ENCODE results near the gene PABPC3.

The PABPC3 gene

GRCh38 chr13:25069911-25070310, 26.0 kb upstream of the PABPC3 start:
- H3K27me3 ChIP-seq (ENCODE audit: control insufficient read depth, insufficient read depth, low read length), result peaks cover 4% of the 10 kb centered on the region
- H3K4me1 ChIP-seq (ENCODE audit: control insufficient read depth, insufficient read depth, low read length), result no peaks in the 10 kb centered on the region
- no peaks in the 10 kb centered on the region for H3K9me3 ChIP-seq (ENCODE audit: control insufficient read depth, low read length)
- no peak overlapping the region for H3K4me3 ChIP-seq (ENCODE audit: low read length)
- H3K36me3 ChIP-seq (ENCODE audit: control insufficient read depth, insufficient read depth, low read length), result no peaks in the 10 kb centered on the region
- H3K9ac ChIP-seq (ENCODE audit: low read length), result no peak overlapping the region

GRCh38 chr13:25080773-25081172, 15.2 kb upstream of the PABPC3 start:
- Histone ChIP-seq H3K4me3 (ENCODE audit: low read length) (no peak overlapping the region), H3K9ac (ENCODE audit: low read length) (no peak overlapping the region), H3K9me3 (ENCODE audit: control insufficient read depth, low read length) (no peaks in the 10 kb centered on the region), H3K27me3 (ENCODE audit: control insufficient read depth, insufficient read depth, low read length) (no peaks in the 10 kb centered on the region), H3K36me3 (ENCODE audit: control insufficient read depth, insufficient read depth, low read length) (no peaks in the 10 kb centered on the region), H3K4me1 (ENCODE audit: control insufficient read depth, insufficient read depth, low read length) (no peaks in the 10 kb centered on the region)

GRCh38 chr13:25084096-25084495, 11.8 kb upstream of the PABPC3 start:
- Histone ChIP-seq H3K27me3 (ENCODE audit: control insufficient read depth, insufficient read depth, low read length) (peaks cover 6% of the 10 kb centered on the region), H3K4me3 (ENCODE audit: low read length) (no peak overlapping the region)

GRCh38 chr13:25085125-25085742, 10.7 kb upstream of the PABPC3 start:
- Histone ChIP-seq H3K36me3 (ENCODE audit: control insufficient read depth, insufficient read depth, low read length) (no peaks in the 10 kb centered on the region), H3K27me3 (ENCODE audit: control insufficient read depth, insufficient read depth, low read length) (peaks cover 8% of the 10 kb centered on the region), H3K9me3 (ENCODE audit: control insufficient read depth, low read length) (no peaks in the 10 kb centered on the region), H3K4me3 (ENCODE audit: low read length) (no peak overlapping the region), H3K4me1 (ENCODE audit: control insufficient read depth, insufficient read depth, low read length) (no peaks in the 10 kb centered on the region), H3K9ac (ENCODE audit: low read length) (no peak overlapping the region)

More at GRCh38 chr13:25084096-25084495, 11.8 kb upstream of the PABPC3 start:
- Histone ChIP-seq H3K4me1 (ENCODE audit: control insufficient read depth, insufficient read depth, low read length) (no peaks in the 10 kb centered on the region), H3K9me3 (ENCODE audit: control insufficient read depth, low read length) (no peaks in the 10 kb centered on the region), H3K9ac (ENCODE audit: low read length) (no peak overlapping the region), H3K36me3 (ENCODE audit: control insufficient read depth, insufficient read depth, low read length) (no peaks in the 10 kb centered on the region)

GRCh38 chr13:25088562-25089221, 7.2 kb upstream of the PABPC3 start:
- Histone ChIP-seq H3K4me1 (ENCODE audit: control insufficient read depth, insufficient read depth, low read length) (no peaks in the 10 kb centered on the region), H3K9me3 (ENCODE audit: control insufficient read depth, low read length) (no peaks in the 10 kb centered on the region), H3K36me3 (ENCODE audit: control insufficient read depth, insufficient read depth, low read length) (no peaks in the 10 kb centered on the region), H3K9ac (ENCODE audit: low read length) (no peak overlapping the region), H3K27me3 (ENCODE audit: control insufficient read depth, insufficient read depth, low read length) (peaks cover 8% of the 10 kb centered on the region), H3K4me3 (ENCODE audit: low read length) (no peak overlapping the region)

- Histone ChIP-seq H3K9me3 (ENCODE audit: control insufficient read depth, low read length) (no peaks in the 10 kb centered on the region), H3K4me1 (ENCODE audit: control insufficient read depth, insufficient read depth, low read length) (no peaks in the 10 kb centered on the region), H3K27me3 (ENCODE audit: control insufficient read depth, insufficient read depth, low read length) (peaks cover 5% of the 10 kb centered on the region), H3K9ac (ENCODE audit: low read length) (no peak overlapping the region), H3K36me3 (ENCODE audit: control insufficient read depth, insufficient read depth, low read length) (no peaks in the 10 kb centered on the region), H3K4me3 (ENCODE audit: low read length) (no peak overlapping the region)
Observed at GRCh38 chr13:25097426-25097825, 1.5 kb downstream of the PABPC3 start.

GRCh38 chr13:25103711-25104110, 7.8 kb downstream of the PABPC3 start:
- no peaks in the 10 kb centered on the region for H3K36me3 ChIP-seq (ENCODE audit: control insufficient read depth, insufficient read depth, low read length)
- H3K9ac ChIP-seq (ENCODE audit: low read length), result no peak overlapping the region
- no peaks in the 10 kb centered on the region for H3K27me3 ChIP-seq (ENCODE audit: control insufficient read depth, insufficient read depth, low read length)
- no peak overlapping the region for H3K4me3 ChIP-seq (ENCODE audit: low read length)
- no peaks in the 10 kb centered on the region for H3K4me1 ChIP-seq (ENCODE audit: control insufficient read depth, insufficient read depth, low read length)
- no peaks in the 10 kb centered on the region for H3K9me3 ChIP-seq (ENCODE audit: control insufficient read depth, low read length)

GRCh38 chr13:25109341-25109740, 13.4 kb downstream of the PABPC3 start:
- Histone ChIP-seq H3K4me3 (ENCODE audit: low read length) (no peak overlapping the region), H3K36me3 (ENCODE audit: control insufficient read depth, insufficient read depth, low read length) (no peaks in the 10 kb centered on the region), H3K9ac (ENCODE audit: low read length) (no peak overlapping the region), H3K4me1 (ENCODE audit: control insufficient read depth, insufficient read depth, low read length) (peaks cover 1% of the 10 kb centered on the region), H3K9me3 (ENCODE audit: control insufficient read depth, low read length) (no peaks in the 10 kb centered on the region), H3K27me3 (ENCODE audit: control insufficient read depth, insufficient read depth, low read length) (no peaks in the 10 kb centered on the region)

- Histone ChIP-seq H3K4me3 (ENCODE audit: low read length) (no peak overlapping the region), H3K36me3 (ENCODE audit: control insufficient read depth, insufficient read depth, low read length) (no peaks in the 10 kb centered on the region), H3K9me3 (ENCODE audit: control insufficient read depth, low read length) (no peaks in the 10 kb centered on the region), H3K9ac (ENCODE audit: low read length) (no peak overlapping the region), H3K4me1 (ENCODE audit: control insufficient read depth, insufficient read depth, low read length) (peaks cover 10% of the 10 kb centered on the region), H3K27me3 (ENCODE audit: control insufficient read depth, insufficient read depth, low read length) (no peaks in the 10 kb centered on the region)
Observed at GRCh38 chr13:25110956-25111584, 15.1 kb downstream of the PABPC3 start.

- Histone ChIP-seq H3K36me3 (ENCODE audit: control insufficient read depth, insufficient read depth, low read length) (no peaks in the 10 kb centered on the region), H3K4me1 (ENCODE audit: control insufficient read depth, insufficient read depth, low read length) (peaks cover 10% of the 10 kb centered on the region), H3K9me3 (ENCODE audit: control insufficient read depth, low read length) (no peaks in the 10 kb centered on the region), H3K27me3 (ENCODE audit: control insufficient read depth, insufficient read depth, low read length) (no peaks in the 10 kb centered on the region), H3K9ac (ENCODE audit: low read length) (no peak overlapping the region), H3K4me3 (ENCODE audit: low read length) (no peak overlapping the region)
Observed at GRCh38 chr13:25111585-25111956, 15.6 kb downstream of the PABPC3 start.

- Histone ChIP-seq H3K9me3 (ENCODE audit: control insufficient read depth, low read length) (no peaks in the 10 kb centered on the region), H3K27me3 (ENCODE audit: control insufficient read depth, insufficient read depth, low read length) (no peaks in the 10 kb centered on the region), H3K4me3 (ENCODE audit: low read length) (no peak overlapping the region), H3K4me1 (ENCODE audit: control insufficient read depth, insufficient read depth, low read length) (peaks cover 10% of the 10 kb centered on the region), H3K36me3 (ENCODE audit: control insufficient read depth, insufficient read depth, low read length) (no peaks in the 10 kb centered on the region), H3K9ac (ENCODE audit: low read length) (no peak overlapping the region)
Observed at GRCh38 chr13:25112695-25113255, 16.8 kb downstream of the PABPC3 start.

- Histone ChIP-seq H3K4me3 (ENCODE audit: low read length) (no peak overlapping the region), H3K9me3 (ENCODE audit: control insufficient read depth, low read length) (no peaks in the 10 kb centered on the region), H3K4me1 (ENCODE audit: control insufficient read depth, insufficient read depth, low read length) (peaks cover 10% of the 10 kb centered on the region), H3K27me3 (ENCODE audit: control insufficient read depth, insufficient read depth, low read length) (no peaks in the 10 kb centered on the region), H3K36me3 (ENCODE audit: control insufficient read depth, insufficient read depth, low read length) (no peaks in the 10 kb centered on the region), H3K9ac (ENCODE audit: low read length) (no peak overlapping the region)
Observed at GRCh38 chr13:25114220-25114619, 18.3 kb downstream of the PABPC3 start.

Data from mucosa of stomach (tissue), 1 donor.